CD4-positive, CD25-positive, alpha-beta regulatory T cell (primary cell): ENCODE results near the gene SETD4. TPM values are rescaled to one million over a fixed set of nuclear protein-coding genes. Genes with fewer than 3 reads are reported as not detected.
A peak's percentile ranks its signal among the peaks of the same experiment; 100 is the strongest.

Experiments used
- ATAC-seq, 2 donors: fragments of 150-1000 bp; cut with Tn5 transposase; one replicate each; pipeline ENCODE4 v1.10.0; 2021; ENCODE audit warnings: low read depth in 2 of 2, moderate number of reproducible peaks in 2 of 2, moderate library complexity in 1 of 2
- DNase-seq, 3 donors: peaks; one replicate each; pipeline versions ENCODE4 v3.0.0 to v3.0.0-alpha.2; 2012 to 2022; ENCODE audit warnings: mixed read lengths in 1 of 3
- H3K27ac ChIP-seq: one replicate; pipeline ENCODE4 v1.7.0; 2013; ENCODE audit warnings: mild to moderate bottlenecking, low read length; ENCODE audit not compliant: insufficient read depth, poor library complexity, severe bottlenecking
- H3K27me3 ChIP-seq: one replicate; pipeline ENCODE4 v1.7.0; 2013; ENCODE audit warnings: low read length; ENCODE audit not compliant: control insufficient read depth, insufficient read depth
- H3K36me3 ChIP-seq: one replicate; pipeline ENCODE4 v1.7.0; 2013; ENCODE audit warnings: mild to moderate bottlenecking, low read length, moderate library complexity; ENCODE audit not compliant: control insufficient read depth, insufficient read depth
- H3K4me1 ChIP-seq: 2 replicates; pipeline ENCODE4 v1.7.0; 2013; ENCODE audit warnings: mild to moderate bottlenecking, low read length; ENCODE audit not compliant: insufficient read depth, control insufficient read depth, poor library complexity, severe bottlenecking
- H3K4me3 ChIP-seq: one replicate; pipeline ENCODE4 v1.7.0; 2013; ENCODE audit warnings: low read depth, mild to moderate bottlenecking, low read length, moderate library complexity
- H3K9me3 ChIP-seq, 2 experiments: 1 replicate in 1 of 2; 2 replicates in 1 of 2; pipeline ENCODE4 v1.7.0; 2013; ENCODE audit warnings: low read length in 2 of 2, mild to moderate bottlenecking in 1 of 2, moderate library complexity in 1 of 2; ENCODE audit not compliant: control insufficient read depth in 2 of 2
- H3K27ac Mint-ChIP-seq, 3 donors: one replicate each; pipeline ENCODE4 v1.8.0; 2020 to 2022; ENCODE audit warnings: mild to moderate bottlenecking in 3 of 3, mixed read lengths in 3 of 3, moderate library complexity in 2 of 3
- H3K27me3 Mint-ChIP-seq: one replicate; pipeline ENCODE4 v1.8.0; 2022; ENCODE audit warnings: mild to moderate bottlenecking, mixed read lengths
- H3K36me3 Mint-ChIP-seq: one replicate; pipeline ENCODE4 v1.8.0; 2020; ENCODE audit warnings: mixed read lengths
- H3K4me1 Mint-ChIP-seq, 4 donors: one replicate each; pipeline ENCODE4 v1.8.0; 2020 to 2022; ENCODE audit warnings: mixed read lengths in 4 of 4, mild to moderate bottlenecking in 1 of 4
- H3K4me3 Mint-ChIP-seq, 4 donors: one replicate each; pipeline ENCODE4 v1.8.0; 2020 to 2022; ENCODE audit warnings: mild to moderate bottlenecking in 4 of 4, mixed read lengths in 4 of 4, moderate library complexity in 3 of 4
- H3K9me3 Mint-ChIP-seq, 7 donors: one replicate each; pipeline ENCODE4 v1.8.0; 2020 to 2022; ENCODE audit warnings: mixed read lengths in 7 of 7, mild to moderate bottlenecking in 3 of 7, moderate library complexity in 2 of 7
- polyA plus RNA-seq, 4 donors: library from polyadenylated mRNA; unstranded; fragments of 300-500 nt; fragmentation: Illumina TruSeq; gene quantifications; one replicate each; pipeline ENCODE4 v1.2.3, GENCODE V29; 2021
- total RNA-seq: library from RNA; stranded (reverse); gene quantifications from one replicate; pipeline ENCODE4 v1.2.3, GENCODE V29; 2022

The SETD4 gene
- total and polyA plus RNA-seq, 5 donors from 2014 or later, result 9.2 to 15.0 (median 10.6) TPM

- Mint-ChIP-seq H3K4me1 (peaks cover 9 to 22% (median 18%) of the 10 kb centered on the region in 4 donors), H3K9me3 (no peaks in the 10 kb centered on the region), H3K27me3 (no peaks in the 10 kb centered on the region), H3K27ac (no peak overlapping the region), H3K4me3 (peak overlapping the region in 1 of 4 donors; percentile 41), H3K36me3 (peaks cover 53% of the 10 kb centered on the region)
- Histone ChIP-seq H3K27me3 (no peaks in the 10 kb centered on the region), H3K36me3 (peaks cover 66% of the 10 kb centered on the region), H3K4me3 (no peak overlapping the region), H3K9me3 (no peaks in the 10 kb centered on the region), H3K27ac (no peak overlapping the region), H3K4me1 (no peaks in the 10 kb centered on the region)
- ATAC-seq, result no peak
- DNase-seq, result no peak
Measured at GRCh38 chr21:36053715-36054062, 6.6 kb downstream of the SETD4 start.

GRCh38 chr21:36052860-36053714, 7.2 kb downstream of the SETD4 start:
- Histone ChIP-seq H3K36me3 (peaks cover 65% of the 10 kb centered on the region), H3K4me3 (no peak overlapping the region), H3K27me3 (no peaks in the 10 kb centered on the region), H3K9me3 (no peaks in the 10 kb centered on the region), H3K27ac (no peak overlapping the region), H3K4me1 (no peaks in the 10 kb centered on the region)
- ATAC-seq, result no peak
- Mint-ChIP-seq H3K36me3 (peaks cover 55% of the 10 kb centered on the region), H3K9me3 (no peaks in the 10 kb centered on the region), H3K4me3 (peak overlapping the region in 1 of 4 donors; percentile 41), H3K27me3 (no peaks in the 10 kb centered on the region), H3K4me1 (peaks cover 8 to 21% (median 17%) of the 10 kb centered on the region in 4 donors), H3K27ac (no peak overlapping the region)
- DNase-seq, result peak in 1 of 3 donors; percentile 50

GRCh38 chr21:36048357-36048756, 12.0 kb downstream of the SETD4 start:
- Histone ChIP-seq H3K9me3 (no peaks in the 10 kb centered on the region), H3K36me3 (peaks cover 59% of the 10 kb centered on the region), H3K27ac (no peak overlapping the region), H3K4me3 (no peak overlapping the region), H3K4me1 (no peaks in the 10 kb centered on the region), H3K27me3 (no peaks in the 10 kb centered on the region)
- no peaks in the 10 kb centered on the region for H3K9me3 Mint-ChIP-seq
- H3K36me3 Mint-ChIP-seq, result peaks cover 58% of the 10 kb centered on the region
- ATAC-seq (no peak), DNase-seq (no peak)
- no peak overlapping the region for H3K4me3 Mint-ChIP-seq
- no peak overlapping the region for H3K27ac Mint-ChIP-seq
- H3K4me1 Mint-ChIP-seq, result peaks cover 0 to 10% (median 4%) of the 10 kb centered on the region in 4 donors
- H3K27me3 Mint-ChIP-seq, result no peaks in the 10 kb centered on the region

GRCh38 chr21:36047139-36047538, 13.2 kb downstream of the SETD4 start:
- Histone ChIP-seq H3K36me3 (peaks cover 61% of the 10 kb centered on the region), H3K4me1 (no peaks in the 10 kb centered on the region), H3K4me3 (no peak overlapping the region), H3K27ac (no peak overlapping the region), H3K9me3 (no peaks in the 10 kb centered on the region), H3K27me3 (no peaks in the 10 kb centered on the region)
- H3K9me3 Mint-ChIP-seq, result no peaks in the 10 kb centered on the region
- H3K4me1 Mint-ChIP-seq, result peaks cover 0 to 10% (median 2%) of the 10 kb centered on the region in 4 donors
- ATAC-seq (no peak), DNase-seq (no peak)
- H3K4me3 Mint-ChIP-seq, result no peak overlapping the region
- H3K27me3 Mint-ChIP-seq, result no peaks in the 10 kb centered on the region
- peaks cover 62% of the 10 kb centered on the region for H3K36me3 Mint-ChIP-seq
- H3K27ac Mint-ChIP-seq, result peak overlapping the region in 1 of 3 donors; percentile 16

- Mint-ChIP-seq H3K4me1 (peaks cover 0 to 10% (median 2%) of the 10 kb centered on the region in 4 donors), H3K9me3 (no peaks in the 10 kb centered on the region), H3K27me3 (no peaks in the 10 kb centered on the region), H3K36me3 (peaks cover 66% of the 10 kb centered on the region), H3K4me3 (no peak overlapping the region), H3K27ac (no peak overlapping the region)
- DNase-seq (no peak), ATAC-seq (no peak)
- no peak overlapping the region for H3K27ac ChIP-seq
- H3K36me3 ChIP-seq, result peaks cover 63% of the 10 kb centered on the region
- no peak overlapping the region for H3K4me3 ChIP-seq
- no peaks in the 10 kb centered on the region for H3K27me3 ChIP-seq
- H3K4me1 ChIP-seq, result no peaks in the 10 kb centered on the region
- H3K9me3 ChIP-seq, result no peaks in the 10 kb centered on the region
Measured at GRCh38 chr21:36045993-36046392, 14.3 kb downstream of the SETD4 start.

- Mint-ChIP-seq H3K27ac (peak overlapping the region in 1 of 3 donors; percentile 43), H3K9me3 (no peaks in the 10 kb centered on the region), H3K4me3 (no peak overlapping the region), H3K36me3 (peaks cover 55% of the 10 kb centered on the region), H3K27me3 (no peaks in the 10 kb centered on the region), H3K4me1 (peaks cover 0 to 7% (median under 1%) of the 10 kb centered on the region in 4 donors)
- Histone ChIP-seq H3K4me1 (no peaks in the 10 kb centered on the region), H3K27ac (no peak overlapping the region), H3K36me3 (peaks cover 62% of the 10 kb centered on the region), H3K4me3 (no peak overlapping the region), H3K27me3 (no peaks in the 10 kb centered on the region), H3K9me3 (no peaks in the 10 kb centered on the region)
- ATAC-seq, result no peak
- DNase-seq, result no peak
Measured at GRCh38 chr21:36044056-36044455, 16.3 kb downstream of the SETD4 start.

- peaks cover 58% of the 10 kb centered on the region for H3K36me3 Mint-ChIP-seq
- no peak overlapping the region for H3K4me3 ChIP-seq
- no peaks in the 10 kb centered on the region for H3K9me3 Mint-ChIP-seq
- ATAC-seq (no peak), DNase-seq (no peak)
- no peak overlapping the region for H3K27ac ChIP-seq
- no peaks in the 10 kb centered on the region for H3K9me3 ChIP-seq
- no peak overlapping the region for H3K4me3 Mint-ChIP-seq
- no peaks in the 10 kb centered on the region for H3K4me1 ChIP-seq
- H3K27me3 ChIP-seq, result no peaks in the 10 kb centered on the region
- H3K4me1 Mint-ChIP-seq, result peaks cover 0 to 4% (median 0%) of the 10 kb centered on the region in 4 donors
- H3K27ac Mint-ChIP-seq, result no peak overlapping the region
- H3K36me3 ChIP-seq, result peaks cover 63% of the 10 kb centered on the region
- no peaks in the 10 kb centered on the region for H3K27me3 Mint-ChIP-seq
Measured at GRCh38 chr21:36041910-36042309, 18.4 kb downstream of the SETD4 start.

- peak overlapping the region in 2 of 3 donors; percentile 36 to 56 for H3K27ac Mint-ChIP-seq
- no peaks in the 10 kb centered on the region for H3K4me1 ChIP-seq
- DNase-seq (no peak), ATAC-seq (no peak)
- H3K27ac ChIP-seq, result no peak overlapping the region
- no peaks in the 10 kb centered on the region for H3K9me3 Mint-ChIP-seq
- peaks cover 60% of the 10 kb centered on the region for H3K36me3 Mint-ChIP-seq
- no peaks in the 10 kb centered on the region for H3K27me3 ChIP-seq
- peaks cover 65% of the 10 kb centered on the region for H3K36me3 ChIP-seq
- H3K9me3 ChIP-seq, result no peaks in the 10 kb centered on the region
- H3K27me3 Mint-ChIP-seq, result no peaks in the 10 kb centered on the region
- H3K4me1 Mint-ChIP-seq, result peaks cover 0 to 5% (median 1%) of the 10 kb centered on the region in 4 donors
- H3K4me3 Mint-ChIP-seq, result no peak overlapping the region
- no peak overlapping the region for H3K4me3 ChIP-seq
Measured at GRCh38 chr21:36040389-36040788, 19.9 kb downstream of the SETD4 start.
